GM12878 (cell line): ENCODE results near the gene SEMA5B. TPM values are rescaled to one million over a fixed set of nuclear protein-coding genes. Genes with fewer than 3 reads are reported as not detected.

Source experiments
- ATAC-seq: fragments of 200-7000 bp; cut with Tn5 transposase; 3 replicates; pipeline ENCODE4 v1.9.1; 2020; ENCODE audit warnings: mild to moderate bottlenecking, moderate library complexity
- BruUV-seq: library from RNA; stranded (reverse); fragments of 400-500 nt; replicated peaks from 2 replicates; lab custom pipeline; 2021; lab: Mats Ljungman, UMichigan
- CTCF ChIA-PET: fragments of 300-600 bp; sonication (Branson Sonifier 250); formaldehyde crosslinking; extraction: SDS; loops from one replicate; lab custom pipeline; 2021; ENCODE audit warnings: inconsistent platforms; lab: Yijun Ruan, JAX
- POLR2A ChIA-PET: fragments of 350-600 bp; formaldehyde crosslinking; extraction: SDS; loops from one replicate; lab custom pipeline; 2021; ENCODE audit warnings: inconsistent platforms; lab: Charles Lee
- RAD21 ChIA-PET: fragments of 300-600 bp; sonication (Branson Sonifier 250); formaldehyde crosslinking; loops from one replicate; lab custom pipeline; 2023; ENCODE audit warnings: antibody characterized with exemption; ENCODE audit not compliant: unreplicated experiment; lab: Charles Lee
- SMC1A ChIA-PET: fragments of 300-600 bp; sonication (Branson Sonifier 250); formaldehyde crosslinking; loops from one replicate; lab custom pipeline; 2023; ENCODE audit not compliant: unreplicated experiment, uncharacterized antibody; lab: Charles Lee
- DNase-seq: peaks from one replicate; pipeline ENCODE4 v3.0.0-alpha.2; 2011; ENCODE audit warnings: low read depth, low spot score
- FAIRE-seq: peaks from 3 replicates; lab custom pipeline; 2011; peaks lifted over from hg19 to GRCh38; lab: Jason Lieb, UNC
- H2AFZ ChIP-seq: 2 replicates; pipeline ENCODE4 v1.6.0; 2011; ENCODE audit warnings: low read depth, low read length, control low read depth; ENCODE audit not compliant: control insufficient read depth
- H3K27ac ChIP-seq: 2 replicates; pipeline ENCODE4 v1.5.1; 2011; ENCODE audit warnings: control low read depth; ENCODE audit not compliant: control insufficient read depth, insufficient read depth
- H3K27me3 ChIP-seq, 2 experiments: replicated peaks in 1 of 2; 2 replicates each; pipeline versions ENCODE4 v1.6.0 to v1.6.1; 2011; ENCODE audit warnings: low read length in 1 of 2; ENCODE audit not compliant: control insufficient read depth in 2 of 2, insufficient read depth in 2 of 2
- H3K36me3 ChIP-seq, 2 experiments: 2 replicates each; pipeline ENCODE4 v1.5.1; 2011; ENCODE audit warnings: low read length in 1 of 2; ENCODE audit not compliant: control insufficient read depth in 2 of 2, insufficient read depth in 2 of 2
- H3K4me1 ChIP-seq: 2 replicates; pipeline ENCODE4 v1.6.1; 2011; ENCODE audit warnings: mild to moderate bottlenecking, low read length, moderate library complexity, mixed read lengths; ENCODE audit not compliant: control insufficient read depth, insufficient read depth
- H3K4me2 ChIP-seq: 2 replicates; pipeline ENCODE4 v1.6.0; 2011; ENCODE audit warnings: control low read depth; ENCODE audit not compliant: control insufficient read depth, insufficient read depth
- H3K4me3 ChIP-seq: fragments of 200-600 bp; sonication (generic); 2 replicates; pipeline ENCODE4 v1.5.1; 2016
- H3K79me2 ChIP-seq: 2 replicates; pipeline ENCODE4 v1.6.0; 2011; ENCODE audit warnings: low read length; ENCODE audit not compliant: control insufficient read depth, insufficient read depth
- H3K9ac ChIP-seq: 2 replicates; pipeline ENCODE4 v1.8.0; 2011; ENCODE audit warnings: low read length, control low read depth, mixed read lengths; ENCODE audit not compliant: control insufficient read depth, insufficient read depth
- H3K9me3 ChIP-seq: replicated peaks from 3 replicates; pipeline ENCODE4 v1.5.1; 2011; ENCODE audit warnings: mild to moderate bottlenecking, low read length; ENCODE audit not compliant: control insufficient read depth, insufficient read depth
- H4K20me1 ChIP-seq: 2 replicates; pipeline ENCODE4 v1.6.0; 2011; ENCODE audit not compliant: control insufficient read depth, insufficient read depth
- ATF2 ChIP-seq: IDR thresholded peaks from 2 replicates; pipeline ENCODE4 v1.6.1; 2012; ENCODE audit warnings: low read length, inconsistent platforms
- CEBPZ ChIP-seq: fragments of 150-350 bp; IDR thresholded peaks from 2 replicates; pipeline ENCODE4 v1.6.1; 2016; ENCODE audit warnings: low read depth, low read length
- CHD2 ChIP-seq: IDR thresholded peaks from 2 replicates; pipeline ENCODE4 v1.6.1; 2011; ENCODE audit warnings: low read depth, low read length, improper control_type of control experiment, borderline replicate concordance
- EP300 ChIP-seq, 2 experiments: fragments of 150-350 bp in 1 of 2; IDR thresholded peaks; 2 replicates each; pipeline ENCODE4 v1.6.1; 2011 to 2012; ENCODE audit warnings: low read depth in 2 of 2, low read length in 2 of 2, borderline replicate concordance in 1 of 2, improper control_type of control experiment in 1 of 2, inconsistent platforms in 1 of 2; ENCODE audit not compliant: control insufficient read depth in 1 of 2
- GABPA ChIP-seq: IDR thresholded peaks from 2 replicates; pipeline ENCODE4 v1.6.1; 2014; ENCODE audit warnings: antibody characterized with exemption, low read depth, mild to moderate bottlenecking, inconsistent platforms
- HCFC1 ChIP-seq: fragments of 150-350 bp; IDR thresholded peaks from 2 replicates; pipeline ENCODE4 v1.6.1; 2014; ENCODE audit warnings: low read length
- IRF4 ChIP-seq: IDR thresholded peaks from 2 replicates; pipeline ENCODE4 v1.6.1; 2011; ENCODE audit warnings: low read depth, low read length
- NRF1 ChIP-seq: conservative IDR thresholded peaks from 2 replicates; pipeline ENCODE4 v1.6.1; 2011; ENCODE audit warnings: mild to moderate bottlenecking, low read depth, low read length, improper control_type of control experiment
- PML ChIP-seq: IDR thresholded peaks from 2 replicates; pipeline ENCODE4 v1.6.1; 2012; ENCODE audit warnings: low read length, inconsistent platforms
- POLR2AphosphoS5 ChIP-seq: IDR thresholded peaks from 2 replicates; pipeline ENCODE4 v1.6.1; 2011; ENCODE audit warnings: mild to moderate bottlenecking, low read length, inconsistent platforms
- RFX5 ChIP-seq: IDR thresholded peaks from 2 replicates; pipeline ENCODE4 v1.6.1; 2011; ENCODE audit warnings: low read depth, low read length, improper control_type of control experiment
- SMARCA5 ChIP-seq: fragments of 450-650 bp; IDR thresholded peaks from 2 replicates; pipeline ENCODE4 v1.6.1; 2017; ENCODE audit warnings: mild to moderate bottlenecking
- TCF3 ChIP-seq: IDR thresholded peaks from 2 replicates; pipeline ENCODE4 v1.6.1; 2012; ENCODE audit warnings: low read depth, mild to moderate bottlenecking, low read length, borderline replicate concordance; ENCODE audit not compliant: insufficient read depth
- WGBS: methylation state at CpG from one replicate; pipeline ENCODE4 v1.1.6; 2016; ENCODE audit warnings: low lambda C conversion rate; ENCODE audit not compliant: insufficient replicate concordance, insufficient coverage; ENCODE audit errors: missing lambda C conversion rate; 5-methylcytosine and 5-hydroxymethylcytosine counted together
- in situ Hi-C: fragments of 300-500 bp; cut with MboI; formaldehyde crosslinking; loops from 9 replicates; pipeline ENCODE4 v1.14.3; 2018; ENCODE audit warnings: mixed read lengths
- intact Hi-C: fragments of 100-400 bp; cut with micrococcal nuclease; formaldehyde crosslinking; loops from one replicate; pipeline ENCODE4 v1.14.2; 2022; ENCODE audit not compliant: unreplicated experiment
- polyA plus RNA-seq, 11 experiments: library from polyadenylated mRNA; depleted of rRNA in 4 of 11; unstranded in 6 of 11; stranded (reverse) in 5 of 11; fragments of >200 nt; fragmentation: Nextera tagmentation in 4 of 11; fragmentation: Illumina TruSeq in 1 of 11; extraction: Ambion mirVana in 4 of 11; extraction: Trizol in 1 of 11; gene quantifications; 1 replicate in 1 of 11; 2 replicates in 10 of 11; pipeline versions ENCODE4 v1.2.1 to v1.2.3, GENCODE V29; 2011 to 2016; ENCODE audit warnings: inconsistent platforms in 2 of 11, missing spikeins in 2 of 11, low read depth in 1 of 11
- total RNA-seq, 4 experiments: library from RNA; depleted of rRNA in 3 of 4; stranded (reverse); fragments of >200 nt in 3 of 4; fragmentation: Illumina TruSeq in 1 of 4; extraction: Trizol in 1 of 4; gene quantifications; 2 replicates each; pipeline versions ENCODE4 v1.2.1 to v1.2.3, GENCODE V29; 2013 to 2021

SEMA5B gene
- total and polyA plus RNA-seq, 10 of the 15 experiments (the other 5 are each of a cell fraction or from before 2014, with no cell fraction given): 0.05 TPM; not detected in 9

GRCh38 chr3:122967765-122968164, 59.8 kb downstream of the SEMA5B start:
- ATAC-seq: no peak
- in situ Hi-C loops (no loop called here), intact Hi-C loops (no loop called here)
- H3K4me2 ChIP-seq: no peak overlapping the region
- no peaks in the 10 kb centered on the region for H4K20me1 ChIP-seq
- WGBS: 35% methylated on average over 7 of the region's 7 CpGs
- no TSS peak for BruUV-seq
- no peak overlapping the region for H3K9ac ChIP-seq
- POLR2A ChIA-PET: no interaction called here
- H3K36me3 ChIP-seq: no peaks in the 10 kb centered on the region
- no peak overlapping the region for H3K4me3 ChIP-seq
- no peak for DNase-seq
- H3K79me2 ChIP-seq: no peaks in the 10 kb centered on the region
- no peaks in the 10 kb centered on the region for H3K9me3 ChIP-seq
- H3K27me3 ChIP-seq: peaks cover 0 to 4% of the 10 kb centered on the region in 2 experiments; a peak in 3 of 4 replicates
- H3K4me1 ChIP-seq: no peaks in the 10 kb centered on the region
- no peak overlapping the region for H2AFZ ChIP-seq
- CTCF ChIA-PET: no interaction called here
- RAD21 ChIA-PET: no interaction called here
- no peak overlapping the region for H3K27ac ChIP-seq
- TF ChIP-seq POLR2AphosphoS5 (no peak), TCF3 (no peak), EP300 (IDR thresholded peaks at IDR 0.05; ENCODE audit: borderline replicate concordance in 1 of 2, control insufficient read depth in 1 of 2, low read depth in 2 of 2, low read length in 2 of 2) (no peak), RFX5 (no peak), PML (no peak), GABPA (no peak), ATF2 (no peak), CHD2 (no peak), HCFC1 (no peak), CEBPZ (no peak), NRF1 (no peak), SMARCA5 (no peak), IRF4 (no peak)
- TF ChIP-seq, all 136 proteins: peak for 0
- no peak for FAIRE-seq
- SMC1A ChIA-PET: no interaction called here
